Loucy (cell line): Measurements from ENCODE around the gene CD300E.

Experiments used
- CTCF ChIP-seq: fragments of 200-600 bp; sonication (generic); conservative IDR thresholded peaks from 2 replicates; pipeline ENCODE4 v1.5.1; 2014; ENCODE audit warnings: mild to moderate bottlenecking, antibody characterized with exemption, low read length
- EZH2phosphoT487 ChIP-seq: fragments of 200-600 bp; IDR thresholded peaks from 2 replicates; pipeline ENCODE4 v1.6.1; 2018; ENCODE audit warnings: antibody characterized with exemption, mild to moderate bottlenecking, moderate library complexity, borderline replicate concordance

- TF ChIP-seq CTCF = no peak
- no peak for TF ChIP-seq EZH2phosphoT487
These were observed 20.9 kb upstream of the CD300E start for GRCh38 chr17:74644419-74644818.
